GM21367 (cell line): ENCODE measurements around the gene NUAK2.
A peak's percentile ranks its signal among the peaks of the same experiment; 100 is the strongest.
"Not testable (repeated sequence)": the region's sequence is repeated elsewhere in the genome, so short reads cannot be mapped to it uniquely, and the experiment has no call there.

ENCODE experiments used
- ATAC-seq: cut with Tn5 transposase; IDR thresholded peaks from one replicate; pipeline ENCODE4 v1.9.1; 2021; ENCODE audit not compliant: unreplicated experiment

Gene NUAK2

GRCh38 chr1:205298191-205298994 is 23.2 kb downstream of the NUAK2 start:
- no peak for ATAC-seq

- not testable (repeated sequence) for ATAC-seq
Measured at GRCh38 chr1:205297546-205298177, 23.9 kb downstream of the NUAK2 start.

GRCh38 chr1:205296154-205296553 is 25.4 kb downstream of the NUAK2 start:
- ATAC-seq: no peak

GRCh38 chr1:205294934-205295333 is 26.6 kb downstream of the NUAK2 start:
- no peak for ATAC-seq

- no peak for ATAC-seq
Measured at GRCh38 chr1:205294175-205294917, 27.2 kb downstream of the NUAK2 start.

- no peak for ATAC-seq
Measured at GRCh38 chr1:205293350-205294074, 28.0 kb downstream of the NUAK2 start.

GRCh38 chr1:205291596-205291995 is 29.9 kb downstream of the NUAK2 start:
- no peak for ATAC-seq

GRCh38 chr1:205287767-205288559 is 33.6 kb downstream of the NUAK2 start:
- peak; percentile 71 for ATAC-seq

- no peak for ATAC-seq
Measured at GRCh38 chr1:205287076-205287475, 34.5 kb downstream of the NUAK2 start.

GRCh38 chr1:205286335-205286950 is 35.1 kb downstream of the NUAK2 start:
- ATAC-seq: peak; percentile 20

- no peak for ATAC-seq
Measured at GRCh38 chr1:205285381-205286101, 36.0 kb downstream of the NUAK2 start.

GRCh38 chr1:205284420-205285144 is 37.0 kb downstream of the NUAK2 start:
- no peak for ATAC-seq

- ATAC-seq: no peak
Measured at GRCh38 chr1:205283270-205284147, 38.0 kb downstream of the NUAK2 start.

GRCh38 chr1:205280666-205281395 is 40.7 kb downstream of the NUAK2 start:
- not testable (repeated sequence) for ATAC-seq

GRCh38 chr1:205279986-205280385 is 41.6 kb downstream of the NUAK2 start:
- no peak for ATAC-seq

GRCh38 chr1:205276689-205277065 is 44.9 kb downstream of the NUAK2 start:
- ATAC-seq: no peak
